AG09319 (cell line): Measurements from ENCODE around the gene MLLT1.
A peak's percentile ranks its signal among the peaks of the same experiment; 100 is the strongest.

Experiments
- DNase-seq: peaks from one replicate; pipeline ENCODE4 v3.0.0-alpha.2; 2010; ENCODE audit warnings: low read depth; ENCODE audit errors: extremely low read depth
- CTCF ChIP-seq: IDR thresholded peaks from 2 replicates; pipeline ENCODE4 v1.5.1; 2011; ENCODE audit warnings: low read depth, mild to moderate bottlenecking, inconsistent platforms, low read length, moderate library complexity

The MLLT1 gene

GRCh38 chr19:6224308-6224675, 55.5 kb downstream of the MLLT1 start:
- DNase-seq: no peak
- TF ChIP-seq CTCF: no peak

- DNase-seq: no peak
- TF ChIP-seq CTCF: no peak
Observed at GRCh38 chr19:6223461-6224307, 56.1 kb downstream of the MLLT1 start.

DNA sequence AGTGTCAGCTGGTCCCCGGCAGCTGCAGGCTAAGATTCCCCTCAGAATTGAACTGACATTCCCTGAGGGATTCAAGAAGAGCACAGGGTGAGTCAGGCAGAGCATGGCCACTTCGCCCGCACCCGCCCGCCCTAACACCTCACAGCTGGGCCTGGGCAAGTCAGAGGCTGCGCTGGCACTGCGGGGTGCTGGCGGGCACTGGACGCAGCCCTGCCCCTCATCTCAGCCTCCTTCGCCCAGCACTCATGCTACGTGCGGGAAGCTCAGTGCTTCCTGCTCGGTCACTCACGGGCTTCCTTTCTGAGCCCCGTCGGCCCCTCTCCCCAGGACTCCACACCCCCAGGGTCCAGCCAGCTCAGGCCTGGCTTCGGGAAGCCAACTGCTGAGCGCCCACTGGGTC, 56.9 kb downstream of the MLLT1 start:
- DNase-seq: no peak
- TF ChIP-seq CTCF: no peak

GRCh38 chr19:6221878-6222746, 57.7 kb downstream of the MLLT1 start:
- DNase-seq: no peak
- TF ChIP-seq CTCF: no peak

DNA sequence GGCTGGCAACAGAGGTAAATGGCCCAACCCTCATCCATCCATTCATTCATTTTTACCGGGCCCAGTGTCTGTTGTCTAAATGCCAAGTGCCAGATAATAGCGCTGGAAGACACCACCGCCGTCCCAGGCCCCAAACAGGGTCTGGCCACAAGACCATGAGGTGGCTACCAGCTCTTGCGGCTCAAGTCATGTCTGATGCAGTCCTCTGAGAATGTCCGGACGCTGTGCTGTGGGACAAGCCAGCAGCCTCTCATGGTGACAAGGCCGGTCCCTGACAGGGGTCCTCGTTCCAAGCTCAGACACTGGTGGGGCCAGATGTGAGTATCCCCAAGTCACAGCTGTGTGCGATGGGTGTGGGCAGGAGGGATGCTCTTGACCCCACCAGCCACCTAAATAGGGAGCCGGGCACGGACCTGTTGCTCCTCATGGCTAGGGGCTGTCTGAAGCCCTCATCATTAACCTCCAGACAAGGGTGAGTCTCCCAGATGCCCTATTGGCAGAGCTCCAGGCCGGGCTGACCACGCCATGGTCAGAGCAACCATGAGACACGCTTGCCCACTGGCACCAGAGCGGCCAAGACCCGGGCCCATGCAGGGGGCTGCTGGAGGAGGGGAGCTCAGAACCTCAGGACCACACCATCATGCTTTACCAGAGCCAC, 58.4 kb downstream of the MLLT1 start:
- no peak for DNase-seq
- no peak for TF ChIP-seq CTCF

DNA sequence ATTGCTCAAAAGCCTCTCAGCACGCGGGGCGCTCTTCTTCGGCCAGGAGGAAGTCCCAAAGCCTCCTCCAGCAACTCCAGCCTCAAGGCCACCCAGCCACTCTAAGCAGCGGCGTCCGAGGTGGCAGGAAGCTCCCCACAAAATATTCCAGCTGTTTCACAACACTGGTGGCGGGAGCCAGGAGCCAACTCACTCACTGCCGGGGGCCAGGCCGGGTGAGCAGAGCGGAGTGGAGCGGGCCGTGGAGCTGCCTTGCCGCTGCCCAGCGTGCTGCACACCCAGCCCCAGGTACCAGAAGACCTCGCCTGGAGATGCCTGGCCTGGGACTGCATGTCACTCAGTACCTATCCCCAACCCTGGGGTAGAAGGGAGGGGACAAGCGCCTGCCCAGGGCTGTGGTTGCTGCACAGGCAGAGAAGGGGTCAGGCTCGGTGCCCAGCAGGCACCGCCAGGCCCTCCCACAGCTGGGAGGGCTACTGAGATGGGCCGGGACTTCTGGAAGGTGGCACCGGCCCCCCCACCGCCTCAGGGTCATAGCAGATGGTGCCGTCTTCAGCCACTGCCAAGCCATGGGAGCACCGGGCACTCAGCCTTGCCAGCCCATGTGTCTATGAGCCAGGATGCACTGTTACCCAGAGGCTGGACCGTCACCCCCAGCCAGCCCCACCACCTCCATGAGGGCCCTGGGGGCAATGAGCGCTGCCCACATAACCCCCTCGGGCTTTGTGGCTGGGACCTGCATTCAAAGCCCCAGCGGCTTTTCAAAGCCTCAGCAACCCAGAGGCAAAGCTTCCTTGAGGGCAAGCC, 59.2 kb downstream of the MLLT1 start:
- DNase-seq: peak; percentile 36

More for the DNA sequence above, 59.2 kb downstream of the MLLT1 start:
- TF ChIP-seq CTCF: no peak
